Measurements from ENCODE around the gene ACRV1. TPM values are rescaled to one million over a fixed set of nuclear protein-coding genes. Genes with fewer than 3 reads are reported as not detected.
"Not testable (repeated sequence)": the region's sequence is repeated elsewhere in the genome, so short reads cannot be mapped to it uniquely, and the experiment has no call there.

The ACRV1 gene
- under 1 TPM in 1 of 2 donors, not detected in 1; 0.23 TPM for total RNA-seq

GRCh38 chr11:125680747-125681146 is at the start of gene ACRV1:
Gene ACRV1 (minus strand): TSS chr11:125680847. CDS start chr11:125680780, 67 bp downstream.
- H3K4me1 Mint-ChIP-seq (ENCODE audit: low read depth), result peaks cover 5% of the 10 kb centered on the region
- H3K27ac Mint-ChIP-seq, result no peak within 1 kb of the TSS
- DNase-seq, result no peak
- H3K4me3 Mint-ChIP-seq, result no peak within 1 kb of the TSS
- H3K36me3 Mint-ChIP-seq (ENCODE audit: insufficient read depth in 2 of 2), result peaks cover 5 to 18% of the 10 kb centered on the region in 2 donors
- H3K9me3 Mint-ChIP-seq, result no peaks in the 10 kb centered on the region
- no peaks in the 10 kb centered on the region for H3K27me3 Mint-ChIP-seq (ENCODE audit: low read depth)
- no peak for ATAC-seq (replicated peaks in 1 of 2)

- no peak overlapping the region for H3K27ac Mint-ChIP-seq
- ATAC-seq (replicated peaks in 1 of 2) (no peak), DNase-seq (no peak)
- H3K36me3 Mint-ChIP-seq (ENCODE audit: insufficient read depth in 2 of 2), result no peaks in the 10 kb centered on the region
- peaks cover 27% of the 10 kb centered on the region for H3K27me3 Mint-ChIP-seq (ENCODE audit: low read depth)
- no peaks in the 10 kb centered on the region for H3K9me3 Mint-ChIP-seq
- no peak overlapping the region for H3K4me3 Mint-ChIP-seq
- no peaks in the 10 kb centered on the region for H3K4me1 Mint-ChIP-seq (ENCODE audit: low read depth)
Observed at GRCh38 chr11:125728969-125729368, 48.3 kb upstream of the ACRV1 start.

- H3K36me3 Mint-ChIP-seq (ENCODE audit: insufficient read depth in 2 of 2), result no peaks in the 10 kb centered on the region
- H3K27me3 Mint-ChIP-seq (ENCODE audit: low read depth), result peaks cover 34% of the 10 kb centered on the region
- ATAC-seq (replicated peaks in 1 of 2) (no peak), DNase-seq (no peak)
- H3K4me3 Mint-ChIP-seq, result no peak overlapping the region
- H3K27ac Mint-ChIP-seq, result no peak overlapping the region
- no peaks in the 10 kb centered on the region for H3K4me1 Mint-ChIP-seq (ENCODE audit: low read depth)
- H3K9me3 Mint-ChIP-seq, result no peaks in the 10 kb centered on the region
Observed at GRCh38 chr11:125724125-125724524, 43.5 kb upstream of the ACRV1 start.

- Mint-ChIP-seq H3K4me3 (no peak overlapping the region), H3K4me1 (ENCODE audit: low read depth) (no peaks in the 10 kb centered on the region), H3K36me3 (ENCODE audit: insufficient read depth in 2 of 2) (no peaks in the 10 kb centered on the region), H3K27ac (no peak overlapping the region), H3K9me3 (peaks cover 0 to 3% of the 10 kb centered on the region in 2 donors), H3K27me3 (ENCODE audit: low read depth) (peaks cover 27% of the 10 kb centered on the region)
- DNase-seq (no peak), ATAC-seq (replicated peaks in 1 of 2) (no peak)
Observed at GRCh38 chr11:125720781-125721180, 40.1 kb upstream of the ACRV1 start.

GRCh38 chr11:125704686-125705085 is 24.0 kb upstream of the ACRV1 start:
- H3K27ac Mint-ChIP-seq; ATAC-seq (replicated peaks in 1 of 2): not testable (repeated sequence)

GRCh38 chr11:125701858-125702621 is 21.4 kb upstream of the ACRV1 start:
- Mint-ChIP-seq H3K27ac (no peak overlapping the region), H3K4me1 (ENCODE audit: low read depth) (no peaks in the 10 kb centered on the region)
- no peak for DNase-seq

More at GRCh38 chr11:125704686-125705085, 24.0 kb upstream of the ACRV1 start:
- H3K4me1 Mint-ChIP-seq (ENCODE audit: low read depth); H3K9me3 Mint-ChIP-seq; DNase-seq; H3K4me3 Mint-ChIP-seq; H3K36me3 Mint-ChIP-seq (ENCODE audit: insufficient read depth in 2 of 2): not testable (repeated sequence)
- H3K27me3 Mint-ChIP-seq (ENCODE audit: low read depth), result peaks cover 26% of the 10 kb centered on the region

GRCh38 chr11:125701018-125701610 is 20.5 kb upstream of the ACRV1 start:
- H3K27ac Mint-ChIP-seq, result no peak overlapping the region
- H3K36me3 Mint-ChIP-seq (ENCODE audit: insufficient read depth in 2 of 2), result no peaks in the 10 kb centered on the region
- peaks cover 9% of the 10 kb centered on the region for H3K27me3 Mint-ChIP-seq (ENCODE audit: low read depth)
- no peak for ATAC-seq (replicated peaks in 1 of 2)
- DNase-seq, result no peak
- no peak overlapping the region for H3K4me3 Mint-ChIP-seq
- no peaks in the 10 kb centered on the region for H3K4me1 Mint-ChIP-seq (ENCODE audit: low read depth)
- H3K9me3 Mint-ChIP-seq, result no peaks in the 10 kb centered on the region

More at GRCh38 chr11:125701858-125702621, 21.4 kb upstream of the ACRV1 start:
- Mint-ChIP-seq H3K36me3 (ENCODE audit: insufficient read depth in 2 of 2) (no peaks in the 10 kb centered on the region), H3K27me3 (ENCODE audit: low read depth) (peaks cover 12% of the 10 kb centered on the region), H3K4me3 (no peak overlapping the region), H3K9me3 (no peaks in the 10 kb centered on the region)
- no peak for ATAC-seq (replicated peaks in 1 of 2)

GRCh38 chr11:125694951-125695350 is 14.3 kb upstream of the ACRV1 start:
- Mint-ChIP-seq H3K27ac (no peak overlapping the region), H3K9me3 (no peaks in the 10 kb centered on the region), H3K36me3 (ENCODE audit: insufficient read depth in 2 of 2) (no peaks in the 10 kb centered on the region), H3K27me3 (ENCODE audit: low read depth) (no peaks in the 10 kb centered on the region), H3K4me3 (no peak overlapping the region), H3K4me1 (ENCODE audit: low read depth) (no peaks in the 10 kb centered on the region)
- ATAC-seq (replicated peaks in 1 of 2), result no peak
- no peak for DNase-seq

- H3K4me1 Mint-ChIP-seq (ENCODE audit: low read depth), result no peaks in the 10 kb centered on the region
- H3K27me3 Mint-ChIP-seq (ENCODE audit: low read depth), result no peaks in the 10 kb centered on the region
- ATAC-seq (replicated peaks in 1 of 2) (no peak), DNase-seq (no peak)
- H3K36me3 Mint-ChIP-seq (ENCODE audit: insufficient read depth in 2 of 2), result no peaks in the 10 kb centered on the region
- no peak overlapping the region for H3K27ac Mint-ChIP-seq
- no peaks in the 10 kb centered on the region for H3K9me3 Mint-ChIP-seq
- H3K4me3 Mint-ChIP-seq, result no peak overlapping the region
Observed at GRCh38 chr11:125692887-125693286, 12.2 kb upstream of the ACRV1 start.

- Mint-ChIP-seq H3K9me3 (no peaks in the 10 kb centered on the region), H3K4me3 (no peak overlapping the region), H3K27me3 (ENCODE audit: low read depth) (no peaks in the 10 kb centered on the region), H3K4me1 (ENCODE audit: low read depth) (no peaks in the 10 kb centered on the region), H3K36me3 (ENCODE audit: insufficient read depth in 2 of 2) (peaks cover 0 to 2% of the 10 kb centered on the region in 2 donors), H3K27ac (no peak overlapping the region)
- DNase-seq (no peak), ATAC-seq (replicated peaks in 1 of 2) (no peak)
Observed at GRCh38 chr11:125690006-125690405, 9.4 kb upstream of the ACRV1 start.

- H3K27ac Mint-ChIP-seq, result no peak overlapping the region
- H3K4me3 Mint-ChIP-seq, result no peak overlapping the region
- H3K4me1 Mint-ChIP-seq (ENCODE audit: low read depth), result no peaks in the 10 kb centered on the region
- peaks cover 0 to 2% of the 10 kb centered on the region in 2 donors for H3K36me3 Mint-ChIP-seq (ENCODE audit: insufficient read depth in 2 of 2)
- ATAC-seq (replicated peaks in 1 of 2) (no peak), DNase-seq (no peak)
- H3K9me3 Mint-ChIP-seq, result no peaks in the 10 kb centered on the region
- no peaks in the 10 kb centered on the region for H3K27me3 Mint-ChIP-seq (ENCODE audit: low read depth)
Observed at GRCh38 chr11:125689274-125689859, 8.7 kb upstream of the ACRV1 start.

- no peak for ATAC-seq (replicated peaks in 1 of 2)
- Mint-ChIP-seq H3K4me3 (no peak overlapping the region), H3K36me3 (ENCODE audit: insufficient read depth in 2 of 2) (peaks cover 0 to 4% of the 10 kb centered on the region in 2 donors)
Observed at GRCh38 chr11:125688632-125689031, 8.0 kb upstream of the ACRV1 start.

GRCh38 chr11:125688066-125688465 is 7.4 kb upstream of the ACRV1 start:
- Mint-ChIP-seq H3K36me3 (ENCODE audit: insufficient read depth in 2 of 2) (peaks cover 0 to 4% of the 10 kb centered on the region in 2 donors), H3K4me3 (no peak overlapping the region), H3K27me3 (ENCODE audit: low read depth) (no peaks in the 10 kb centered on the region), H3K4me1 (ENCODE audit: low read depth) (no peaks in the 10 kb centered on the region), H3K27ac (no peak overlapping the region), H3K9me3 (no peaks in the 10 kb centered on the region)
- DNase-seq (no peak), ATAC-seq (replicated peaks in 1 of 2) (no peak)

More at GRCh38 chr11:125688632-125689031, 8.0 kb upstream of the ACRV1 start:
- Mint-ChIP-seq H3K27ac (no peak overlapping the region), H3K27me3 (ENCODE audit: low read depth) (no peaks in the 10 kb centered on the region), H3K4me1 (ENCODE audit: low read depth) (no peaks in the 10 kb centered on the region), H3K9me3 (no peaks in the 10 kb centered on the region)
- no peak for DNase-seq
